Thyroid gland (tissue), 4 donors: ENCODE measurements around the gene SH3BGRL. TPM values are rescaled to one million over a fixed set of nuclear protein-coding genes. Genes with fewer than 3 reads are reported as not detected.
"Not testable (repeated sequence)": the region's sequence is repeated elsewhere in the genome, so short reads cannot be mapped to it uniquely, and the experiment has no call there.

Experiments used
- DNase-seq, 2 donors: peaks; one replicate each; pipeline ENCODE4 v3.0.0-alpha.2; 2019
- H3K27ac ChIP-seq, 3 donors: fragments of 200-600 bp; sonication (generic); 1 replicate in 2 of 3; 2 replicates in 1 of 3; pipeline ENCODE4 v1.5.1; 2016 to 2019; ENCODE audit warnings: mild to moderate bottlenecking in 1 of 3, moderate library complexity in 1 of 3
- H3K27me3 ChIP-seq: fragments of 200-600 bp; sonication (generic); one replicate; pipeline ENCODE4 v1.5.1; 2019
- H3K36me3 ChIP-seq, 2 donors: fragments of 200-600 bp; sonication (generic); one replicate each; pipeline ENCODE4 v1.5.1; 2016 to 2019
- H3K4me1 ChIP-seq, 2 donors: fragments of 200-600 bp; sonication (generic); one replicate each; pipeline ENCODE4 v1.5.1; 2017 to 2019
- H3K4me3 ChIP-seq, 3 donors: fragments of 200-600 bp; sonication (generic); replicated peaks in 1 of 3; 1 replicate in 2 of 3; 2 replicates in 1 of 3; pipeline ENCODE4 v1.5.1; 2016; ENCODE audit warnings: mild to moderate bottlenecking in 1 of 3
- H3K9me3 ChIP-seq: fragments of 200-600 bp; sonication (generic); one replicate; pipeline ENCODE4 v1.5.1; 2017
- CTCF ChIP-seq, 6 experiments: fragments of 200-600 bp in 3 of 6; fragments of 450-650 bp in 3 of 6; sonication (generic) in 3 of 6; IDR thresholded peaks; one replicate each; pipeline ENCODE4 v1.5.1; 2016 to 2019; ENCODE audit warnings: antibody characterized with exemption in 6 of 6, mild to moderate bottlenecking in 2 of 6, inconsistent platforms in 1 of 6, moderate library complexity in 1 of 6
- POLR2A ChIP-seq, 2 donors: fragments of 450-650 bp; IDR thresholded peaks; one replicate each; pipeline ENCODE4 v1.6.1; 2017; ENCODE audit warnings: antibody characterized with exemption in 2 of 2, mild to moderate bottlenecking in 2 of 2, moderate library complexity in 1 of 2
- WGBS, 2 donors: methylation state at CpG; one replicate each; pipeline ENCODE4 v1.1.5; 2017; 5-methylcytosine and 5-hydroxymethylcytosine counted together
- intact Hi-C: fragments of 100-400 bp; cut with DNase I; formaldehyde crosslinking; loops from one replicate; pipeline ENCODE4 v1.15.1; 2023
- total RNA-seq, 4 donors: library from RNA; depleted of rRNA; stranded (reverse); fragments of >200 nt; gene quantifications; one replicate each; pipeline ENCODE4 v1.2.3, GENCODE V29; 2016

SH3BGRL gene
- total RNA-seq, 4 donors from 2014 or later, result 104 to 150 (median 123) TPM

- no peak for TF ChIP-seq POLR2A (IDR thresholded peaks at IDR 0.05)
- no peak for TF ChIP-seq CTCF (IDR thresholded peaks at IDR 0.05)
- no peak overlapping the region for H3K4me3 ChIP-seq
- H3K27me3 ChIP-seq, result no peaks in the 10 kb centered on the region
- intact Hi-C loops, result no loop called here
- DNase-seq, result no peak
- no peaks in the 10 kb centered on the region for H3K9me3 ChIP-seq
- no peak overlapping the region for H3K27ac ChIP-seq
- no peaks in the 10 kb centered on the region for H3K36me3 ChIP-seq
- 89% methylated on average over 3 to 5 of the region's 7 CpGs for WGBS, 2 donors
- no peaks in the 10 kb centered on the region for H3K4me1 ChIP-seq
Observed at GRCh38 chrX:81308086-81308829, 106.4 kb downstream of the SH3BGRL start.

- no peak for TF ChIP-seq POLR2A (IDR thresholded peaks at IDR 0.05)
- no peak for TF ChIP-seq CTCF (IDR thresholded peaks at IDR 0.05)
- Histone ChIP-seq H3K27ac (no peak overlapping the region), H3K9me3 (no peaks in the 10 kb centered on the region), H3K4me1 (no peaks in the 10 kb centered on the region), H3K27me3 (no peaks in the 10 kb centered on the region), H3K36me3 (no peaks in the 10 kb centered on the region), H3K4me3 (no peak overlapping the region)
- no peak for DNase-seq
- intact Hi-C loops, result no loop called here
- WGBS, 2 donors, result 80 to 98% methylated on average over 2 to 4 of the region's 5 CpGs
Observed at GRCh38 chrX:81316163-81316562, 114.3 kb downstream of the SH3BGRL start.

- H3K36me3 ChIP-seq, intact Hi-C loops, H3K27ac ChIP-seq, H3K4me1 ChIP-seq, H3K27me3 ChIP-seq, H3K9me3 ChIP-seq, DNase-seq, H3K4me3 ChIP-seq: not testable (repeated sequence)
- 86 to 90% methylated on average over 1 of the region's 1 CpG for WGBS, 2 donors
Observed at GRCh38 chrX:81331653-81332052, 129.8 kb downstream of the SH3BGRL start.

- intact Hi-C loops, result no loop called here
Observed at GRCh38 chrX:81336455-81337152, 134.7 kb downstream of the SH3BGRL start.

GRCh38 chrX:81337805-81338204, 135.9 kb downstream of the SH3BGRL start:
- intact Hi-C loops, result no loop called here
- Histone ChIP-seq H3K4me1 (no peaks in the 10 kb centered on the region), H3K4me3 (no peak overlapping the region), H3K27ac (no peak overlapping the region), H3K9me3 (no peaks in the 10 kb centered on the region), H3K27me3 (no peaks in the 10 kb centered on the region), H3K36me3 (no peaks in the 10 kb centered on the region)
- 80% methylated on average over 2 of the region's 3 CpGs; no CpG with 5 or more reads in 1 of the 2 donors for WGBS, 2 donors
- no peak for TF ChIP-seq CTCF (IDR thresholded peaks at IDR 0.05)
- no peak for TF ChIP-seq POLR2A (IDR thresholded peaks at IDR 0.05)
- DNase-seq, result no peak

More at GRCh38 chrX:81336455-81337152, 134.7 kb downstream of the SH3BGRL start:
- H3K4me3 ChIP-seq, result no peak overlapping the region
- WGBS, 2 donors, result 0 to 40% methylated on average over 1 to 2 of the region's 4 CpGs
- H3K9me3 ChIP-seq, result no peaks in the 10 kb centered on the region
- no peaks in the 10 kb centered on the region for H3K36me3 ChIP-seq
- TF ChIP-seq POLR2A (IDR thresholded peaks at IDR 0.05) (no peak), CTCF (IDR thresholded peaks at IDR 0.05) (no peak)
- H3K27ac ChIP-seq, result no peak overlapping the region
- no peaks in the 10 kb centered on the region for H3K27me3 ChIP-seq
- H3K4me1 ChIP-seq, result no peaks in the 10 kb centered on the region
- DNase-seq, result no peak
